Ishikawa (cell line): ENCODE data around the gene LCN9.

Experiments used
- CEBPB ChIP-seq: IDR thresholded peaks from 2 replicates; pipeline ENCODE4 v1.6.1; 2012
- CREB1 ChIP-seq: IDR thresholded peaks from 2 replicates; pipeline ENCODE4 v1.6.1; 2012; ENCODE audit warnings: low read depth
- EGR1 ChIP-seq: IDR thresholded peaks from 2 replicates; pipeline ENCODE4 v1.6.1; 2012
- EP300 ChIP-seq: IDR thresholded peaks from 2 replicates; pipeline ENCODE4 v1.6.1; 2012; ENCODE audit warnings: borderline replicate concordance
- FOXM1 ChIP-seq: IDR thresholded peaks from 2 replicates; pipeline ENCODE4 v1.6.1; 2012; ENCODE audit warnings: low read depth, borderline replicate concordance
- MAX ChIP-seq: IDR thresholded peaks from 2 replicates; pipeline ENCODE4 v1.6.1; 2012
- NFIC ChIP-seq: IDR thresholded peaks from 2 replicates; pipeline ENCODE4 v1.6.1; 2012
- RAD21 ChIP-seq: IDR thresholded peaks from 2 replicates; pipeline ENCODE4 v1.6.1; 2012; ENCODE audit warnings: low read depth
- TAF1 ChIP-seq: IDR thresholded peaks from 2 replicates; pipeline ENCODE4 v1.6.1; 2012; ENCODE audit warnings: low read depth, mild to moderate bottlenecking
- TCF12 ChIP-seq: IDR thresholded peaks from 2 replicates; pipeline ENCODE4 v1.6.1; 2012; ENCODE audit warnings: low read depth
- TEAD4 ChIP-seq: IDR thresholded peaks from 2 replicates; pipeline ENCODE4 v1.6.1; 2012
- USF1 ChIP-seq: IDR thresholded peaks from 2 replicates; pipeline ENCODE4 v1.6.1; 2012
- YY1 ChIP-seq: IDR thresholded peaks from 2 replicates; pipeline ENCODE4 v1.6.1; 2012; ENCODE audit warnings: low read depth
- ZBTB7A ChIP-seq: IDR thresholded peaks from 2 replicates; pipeline ENCODE4 v1.6.1; 2012; ENCODE audit warnings: low read depth
- TF ChIP-seq, protein P1 (sequence below): IDR thresholded peaks from 2 replicates; pipeline ENCODE4 v1.6.1; 2012; ENCODE audit warnings: low read depth, mild to moderate bottlenecking

Gene LCN9

GRCh38 chr9:135678236-135679017 lies 15.3 kb downstream of the LCN9 start:
- TF ChIP-seq USF1 = no peak
- no peak for TF ChIP-seq FOXM1
- TF ChIP-seq ZBTB7A = no peak
- no peak for TF ChIP-seq TEAD4
- no peak for TF ChIP-seq CEBPB
- TF ChIP-seq MAX = no peak
- TF ChIP-seq, protein P1, sequence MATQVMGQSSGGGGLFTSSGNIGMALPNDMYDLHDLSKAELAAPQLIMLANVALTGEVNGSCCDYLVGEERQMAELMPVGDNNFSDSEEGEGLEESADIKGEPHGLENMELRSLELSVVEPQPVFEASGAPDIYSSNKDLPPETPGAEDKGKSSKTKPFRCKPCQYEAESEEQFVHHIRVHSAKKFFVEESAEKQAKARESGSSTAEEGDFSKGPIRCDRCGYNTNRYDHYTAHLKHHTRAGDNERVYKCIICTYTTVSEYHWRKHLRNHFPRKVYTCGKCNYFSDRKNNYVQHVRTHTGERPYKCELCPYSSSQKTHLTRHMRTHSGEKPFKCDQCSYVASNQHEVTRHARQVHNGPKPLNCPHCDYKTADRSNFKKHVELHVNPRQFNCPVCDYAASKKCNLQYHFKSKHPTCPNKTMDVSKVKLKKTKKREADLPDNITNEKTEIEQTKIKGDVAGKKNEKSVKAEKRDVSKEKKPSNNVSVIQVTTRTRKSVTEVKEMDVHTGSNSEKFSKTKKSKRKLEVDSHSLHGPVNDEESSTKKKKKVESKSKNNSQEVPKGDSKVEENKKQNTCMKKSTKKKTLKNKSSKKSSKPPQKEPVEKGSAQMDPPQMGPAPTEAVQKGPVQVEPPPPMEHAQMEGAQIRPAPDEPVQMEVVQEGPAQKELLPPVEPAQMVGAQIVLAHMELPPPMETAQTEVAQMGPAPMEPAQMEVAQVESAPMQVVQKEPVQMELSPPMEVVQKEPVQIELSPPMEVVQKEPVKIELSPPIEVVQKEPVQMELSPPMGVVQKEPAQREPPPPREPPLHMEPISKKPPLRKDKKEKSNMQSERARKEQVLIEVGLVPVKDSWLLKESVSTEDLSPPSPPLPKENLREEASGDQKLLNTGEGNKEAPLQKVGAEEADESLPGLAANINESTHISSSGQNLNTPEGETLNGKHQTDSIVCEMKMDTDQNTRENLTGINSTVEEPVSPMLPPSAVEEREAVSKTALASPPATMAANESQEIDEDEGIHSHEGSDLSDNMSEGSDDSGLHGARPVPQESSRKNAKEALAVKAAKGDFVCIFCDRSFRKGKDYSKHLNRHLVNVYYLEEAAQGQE = no peak
- no peak for TF ChIP-seq TCF12
- no peak for TF ChIP-seq TAF1

DNA sequence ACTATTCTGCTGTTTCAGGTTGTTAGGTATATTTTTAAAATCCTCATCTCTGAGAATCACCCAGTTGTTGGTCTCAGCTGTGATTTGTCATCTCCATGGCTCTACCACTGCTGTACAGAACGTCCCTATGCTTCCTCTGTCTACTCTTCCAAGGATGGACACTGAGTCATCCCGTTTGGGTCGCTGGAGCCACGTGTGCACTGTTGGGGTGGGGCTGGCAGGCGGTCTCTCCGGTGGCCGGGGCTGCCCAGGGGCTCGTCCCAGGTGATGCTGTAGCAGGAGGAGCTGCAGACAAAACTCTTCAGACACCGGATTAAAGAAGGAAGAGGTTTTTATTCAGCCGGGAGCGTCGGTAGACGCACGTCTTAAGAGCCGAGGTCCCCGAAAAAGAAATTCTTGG lies 16.9 kb downstream of the LCN9 start:
- TF ChIP-seq EGR1 (no peak), USF1 (no peak), ZBTB7A (no peak), FOXM1 (no peak), CEBPB (no peak), TAF1 (no peak), EP300 (no peak), MAX (no peak), TCF12 (no peak)
- TF ChIP-seq, protein P1 = no peak

- no peak for TF ChIP-seq NFIC
- no peak for TF ChIP-seq EGR1
- TF ChIP-seq ZBTB7A = no peak
- TF ChIP-seq TCF12 = no peak
- TF ChIP-seq, protein P1 = no peak
- TF ChIP-seq FOXM1 = no peak
- TF ChIP-seq CREB1 = no peak
- TF ChIP-seq EP300 = no peak
- no peak for TF ChIP-seq TAF1
- TF ChIP-seq USF1 = no peak
- no peak for TF ChIP-seq CEBPB
- no peak for TF ChIP-seq MAX
- TF ChIP-seq YY1 = no peak
- TF ChIP-seq RAD21 = no peak
- TF ChIP-seq TEAD4 = no peak
Measured at GRCh38 chr9:135681161-135681560, 18.1 kb downstream of the LCN9 start.
